Activated CD4-positive, alpha-beta T cell treated with anti-CD3 and anti-CD28 coated beads, Interleukin-2, amount 50 U/mL, for 16 hours (primary cell): ENCODE data around the gene POMGNT1.

Source experiments
- DNase-seq: peaks from one replicate; pipeline ENCODE4 v3.0.0-alpha.2; 2020

Gene POMGNT1

GRCh38 chr1:46206399-46206798, 8.2 kb upstream of the POMGNT1 start:
- no peak for DNase-seq

GRCh38 chr1:46205791-46206190, 7.6 kb upstream of the POMGNT1 start:
- no peak for DNase-seq

DNA sequence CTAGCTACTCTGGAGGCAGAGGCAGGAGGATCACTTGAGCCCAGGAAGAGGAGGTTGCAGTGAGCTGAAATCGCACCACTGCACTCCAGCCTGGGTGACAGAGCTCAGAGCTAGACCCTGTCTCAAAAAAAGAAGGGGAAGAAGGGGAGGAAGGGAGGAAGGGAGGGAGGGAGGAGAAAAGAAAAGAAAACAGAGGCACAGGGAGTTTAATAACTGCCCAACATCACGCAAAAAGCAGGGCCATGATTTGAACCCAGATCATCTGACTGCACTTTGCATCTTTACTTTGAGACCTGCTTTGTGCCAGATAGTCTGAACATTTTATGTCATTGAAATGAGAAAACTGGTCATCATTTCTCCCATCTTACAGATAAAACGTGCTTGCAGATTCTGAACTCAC, 6.9 kb upstream of the POMGNT1 start:
- no peak for DNase-seq

DNA sequence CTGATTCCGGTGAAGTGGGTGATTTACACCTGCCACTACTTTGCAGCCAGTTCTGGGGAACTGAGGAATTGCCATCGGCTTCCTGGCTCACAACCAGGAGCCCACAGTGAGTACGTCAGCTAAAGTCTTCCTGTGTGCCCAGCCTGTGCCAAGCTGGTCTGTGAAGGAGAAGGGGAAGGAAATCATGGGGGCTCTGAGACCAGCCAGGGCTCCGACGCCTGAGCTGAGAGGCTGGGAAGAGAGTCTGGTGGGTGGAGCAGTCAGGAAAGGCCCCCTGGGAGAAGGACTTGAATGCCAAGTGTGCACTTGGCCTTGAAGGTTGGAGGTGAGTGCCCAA, 6.1 kb upstream of the POMGNT1 start:
- no peak for DNase-seq

DNA sequence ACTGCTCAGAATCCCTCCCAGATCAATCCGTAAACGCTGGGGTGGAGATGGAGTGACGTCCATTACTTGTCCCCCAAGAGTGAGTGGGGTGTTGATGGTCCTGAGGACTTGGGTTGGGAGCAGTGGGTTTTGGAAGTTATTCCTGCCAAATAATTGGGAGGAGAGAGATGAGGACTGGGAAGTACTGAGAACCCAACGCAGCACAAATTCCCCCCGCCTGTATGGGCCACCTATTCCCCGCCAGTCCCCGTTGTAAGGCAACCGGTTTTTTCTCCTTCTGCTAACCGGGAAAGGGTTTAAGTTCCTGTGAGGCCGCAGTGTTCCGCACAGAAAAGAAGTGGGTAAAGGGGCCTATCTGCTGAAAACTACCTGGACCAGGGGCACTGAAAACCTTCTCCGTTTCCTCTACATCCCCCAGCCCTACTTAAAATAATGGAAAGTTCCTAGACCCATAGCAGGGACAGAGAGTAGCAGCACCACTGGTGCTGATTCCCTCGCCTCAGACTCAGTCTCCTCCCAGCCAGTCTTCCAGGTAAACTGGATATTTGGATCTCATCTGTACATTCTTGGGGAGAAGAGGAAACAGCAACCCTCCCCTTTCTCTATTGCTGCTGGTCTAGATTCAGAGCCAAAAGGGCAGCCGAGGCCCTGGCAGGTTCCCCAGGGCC, 5.6 kb upstream of the POMGNT1 start:
- no peak for DNase-seq

DNA sequence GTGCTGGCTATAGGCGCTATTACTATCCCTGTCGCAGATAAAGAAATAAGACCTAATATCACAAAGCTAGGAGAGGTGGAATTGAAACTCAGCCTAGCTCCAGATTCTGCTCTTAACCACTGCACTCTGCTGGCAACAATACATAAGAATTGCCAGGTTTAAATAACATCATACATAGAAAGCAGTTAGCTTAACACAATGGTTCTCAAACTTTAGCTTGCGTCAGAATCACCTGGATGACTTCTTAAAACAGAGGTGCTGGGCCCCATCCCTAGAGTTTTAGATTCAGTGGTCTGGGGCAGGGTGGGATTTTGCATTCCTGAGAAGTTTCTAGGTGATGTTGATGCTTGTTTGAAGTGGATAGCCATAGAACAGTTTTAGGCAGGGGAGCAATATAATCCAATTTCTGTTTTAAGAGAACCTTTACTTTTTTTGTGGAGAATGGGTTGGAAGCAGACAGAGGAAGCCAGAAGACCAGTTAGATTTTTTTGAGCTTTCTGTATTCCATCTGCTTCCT, 1.1 kb upstream of the POMGNT1 start:
- DNase-seq, result no peak

- no peak for DNase-seq
Observed at GRCh38 chr1:46197560-46197963, 672 bp downstream of the POMGNT1 start.

DNA sequence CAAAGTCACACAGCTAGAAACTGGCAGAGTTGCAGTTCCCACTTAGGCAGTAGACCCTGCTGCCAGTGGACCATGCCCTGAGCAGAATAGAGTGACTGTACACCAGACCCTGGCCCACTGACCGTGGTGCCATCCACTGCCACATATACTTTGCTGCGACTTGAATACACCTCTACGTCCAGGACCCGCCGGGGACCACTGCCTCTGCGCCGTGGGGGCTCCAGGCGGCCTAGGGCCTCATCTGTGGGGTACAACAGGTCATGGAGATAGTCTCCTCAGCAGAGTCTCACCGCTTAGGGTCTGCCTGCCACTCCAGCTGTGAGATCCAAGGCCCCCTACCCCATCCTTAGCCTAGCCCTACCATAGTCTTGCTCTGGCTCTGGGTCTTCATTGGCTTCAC, 1.6 kb downstream of the POMGNT1 start:
- DNase-seq, result no peak

GRCh38 chr1:46194641-46195193, 3.5 kb downstream of the POMGNT1 start:
- no peak for DNase-seq

GRCh38 chr1:46193984-46194570, 4.2 kb downstream of the POMGNT1 start:
- no peak for DNase-seq

DNA sequence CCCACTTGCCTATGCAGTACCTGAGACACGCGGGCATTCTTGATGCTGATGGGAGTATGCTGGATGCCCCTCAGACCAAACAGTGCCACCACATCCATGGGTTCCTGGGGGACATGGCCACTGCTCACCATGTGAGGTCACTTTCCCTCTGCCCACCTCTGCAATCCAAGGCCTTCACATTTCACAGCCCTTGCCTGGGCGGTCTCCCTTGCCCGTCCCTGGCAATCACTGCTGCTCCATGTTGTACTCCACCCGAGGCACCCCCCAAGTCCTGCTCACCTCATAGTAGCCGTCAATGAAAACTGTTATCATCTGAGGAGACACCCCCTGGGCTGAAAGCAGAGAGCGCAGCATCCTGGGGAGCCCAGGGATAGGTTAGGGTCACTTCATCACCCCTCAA, 4.9 kb downstream of the POMGNT1 start:
- no peak for DNase-seq

- DNase-seq, result no peak
Observed at GRCh38 chr1:46192171-46192570, 6.1 kb downstream of the POMGNT1 start.

GRCh38 chr1:46191033-46191701, 7.1 kb downstream of the POMGNT1 start:
- no peak for DNase-seq

DNA sequence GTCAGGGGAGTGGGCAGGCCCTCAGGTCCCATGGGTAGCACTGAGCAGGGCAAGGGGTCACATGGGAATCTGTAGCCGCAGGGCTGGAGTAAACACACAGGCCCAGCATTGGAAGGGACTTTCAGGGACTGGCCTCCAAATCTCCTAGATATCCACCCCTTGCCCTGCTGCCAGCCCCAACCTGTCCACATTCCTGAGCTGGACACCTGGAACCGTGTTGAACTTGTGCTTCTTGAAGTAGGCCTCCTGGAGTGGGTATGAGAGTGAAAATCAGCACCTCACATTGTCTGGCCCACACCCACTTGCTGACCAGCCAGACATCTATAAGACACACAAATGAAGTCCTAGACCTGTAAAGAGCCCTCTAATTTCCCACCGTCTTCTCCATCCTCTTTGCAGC, 7.7 kb downstream of the POMGNT1 start:
- DNase-seq, result no peak

GRCh38 chr1:46188295-46189030, 9.8 kb downstream of the POMGNT1 start:
- DNase-seq, result no peak

DNA sequence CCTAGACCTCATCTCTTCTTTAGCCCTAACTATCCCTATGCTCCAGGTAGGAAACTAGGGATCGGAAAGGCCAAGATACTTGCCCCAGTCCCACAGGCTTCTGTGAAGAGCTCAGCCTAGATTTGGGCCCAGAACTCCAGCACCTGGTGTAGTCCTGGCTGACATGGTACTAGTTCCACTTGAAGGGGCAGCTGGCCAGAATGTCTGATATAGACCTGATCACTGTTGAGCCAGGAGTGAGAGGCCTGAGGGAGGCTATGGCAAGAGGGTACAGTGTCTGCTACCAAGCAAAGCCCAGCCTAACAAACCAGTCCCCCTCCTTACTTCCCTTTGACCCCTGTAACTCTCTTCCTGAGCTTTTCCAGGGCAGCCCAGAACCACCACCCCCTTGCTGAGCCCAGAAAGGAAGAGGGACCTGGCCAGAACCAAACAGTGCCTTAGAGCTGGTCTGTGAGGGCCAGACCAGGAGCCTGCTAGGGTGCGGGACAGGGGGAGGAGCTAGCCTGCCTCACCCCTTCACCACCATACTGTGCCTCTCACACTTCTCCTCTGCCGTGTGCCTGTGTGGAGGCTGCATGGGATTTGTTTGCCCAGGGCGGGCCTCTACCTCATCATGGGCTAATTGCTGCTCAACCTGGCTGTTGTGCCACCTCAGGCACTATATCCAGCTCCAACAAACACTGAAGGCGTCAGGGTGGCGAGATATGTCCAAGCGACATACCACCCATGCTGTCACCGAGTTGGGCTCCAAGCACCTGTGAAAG, 10.9 kb downstream of the POMGNT1 start:
- DNase-seq, result no peak

DNA sequence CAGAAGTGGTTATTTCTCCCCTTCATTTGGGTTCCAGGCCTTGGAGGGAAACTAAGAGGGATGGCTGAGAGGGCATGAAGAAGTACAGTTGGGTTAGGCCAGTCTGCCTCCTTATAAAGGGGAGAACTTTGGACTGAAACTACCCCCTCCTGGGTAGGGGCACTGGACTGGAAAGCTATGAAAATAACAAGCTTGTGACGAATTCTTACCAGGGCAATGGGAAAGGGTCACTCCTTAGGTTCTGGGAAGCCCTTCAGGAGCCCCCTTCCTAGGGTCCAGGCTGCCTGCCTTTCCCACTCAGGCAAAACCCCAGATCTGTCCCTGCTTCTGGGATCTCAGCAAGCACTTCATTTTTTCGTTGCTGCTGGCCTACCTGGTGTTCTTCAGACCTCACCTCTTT, 12.2 kb downstream of the POMGNT1 start:
- no peak for DNase-seq

DNA sequence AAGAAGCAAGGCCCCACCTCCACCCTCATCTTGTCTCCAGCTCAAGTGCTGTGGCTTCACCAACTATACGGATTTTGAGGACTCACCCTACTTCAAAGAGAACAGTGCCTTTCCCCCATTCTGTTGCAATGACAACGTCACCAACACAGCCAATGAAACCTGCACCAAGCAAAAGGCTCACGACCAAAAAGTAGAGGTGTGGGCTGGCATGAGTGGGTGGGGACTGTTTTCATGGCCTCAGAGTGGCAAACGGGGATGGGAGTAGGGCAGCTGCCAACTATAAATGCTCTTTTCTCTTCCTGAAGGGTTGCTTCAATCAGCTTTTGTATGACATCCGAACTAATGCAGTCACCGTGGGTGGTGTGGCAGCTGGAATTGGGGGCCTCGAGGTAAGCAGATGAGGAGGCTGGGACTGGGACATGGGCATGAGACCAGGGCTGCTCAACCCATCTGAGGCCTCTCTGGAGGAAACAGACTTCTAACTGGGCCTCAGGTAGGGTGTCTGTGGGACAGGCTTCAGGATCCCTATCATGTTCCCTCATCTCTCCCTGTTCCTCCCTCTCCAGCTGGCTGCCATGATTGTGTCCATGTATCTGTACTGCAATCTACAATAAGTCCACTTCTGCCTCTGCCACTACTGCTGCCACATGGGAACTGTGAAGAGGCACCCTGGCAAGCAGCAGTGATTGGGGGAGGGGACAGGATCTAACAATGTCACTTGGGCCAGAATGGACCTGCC, 13.1 kb downstream of the POMGNT1 start:
- DNase-seq, result no peak

- DNase-seq, result no peak
Observed at GRCh38 chr1:46183926-46184557, 14.2 kb downstream of the POMGNT1 start.

- no peak for DNase-seq
Observed at GRCh38 chr1:46183079-46183847, 15.0 kb downstream of the POMGNT1 start.
